B cell (primary cell): ENCODE data around the gene CACNA2D4. TPM values are rescaled to one million over a fixed set of nuclear protein-coding genes. Genes with fewer than 3 reads are reported as not detected.

Experiments used
- ATAC-seq: fragments of 200-7000 bp; cut with Tn5 transposase; one replicate; pipeline ENCODE4 v1.10.0; 2021; ENCODE audit warnings: low read depth, mild to moderate bottlenecking, moderate number of reproducible peaks, moderate library complexity
- CTCF ChIA-PET: fragments of 350-600 bp; sonication (Branson Sonifier 250); formaldehyde crosslinking; loops from one replicate; lab custom pipeline; 2021; ENCODE audit warnings: antibody characterized with exemption, inconsistent platforms; lab: Charles Lee
- POLR2A ChIA-PET: fragments of 350-600 bp; sonication (Branson Sonifier 250); formaldehyde crosslinking; loops from one replicate; lab custom pipeline; 2021; ENCODE audit warnings: antibody characterized with exemption; lab: Charles Lee
- DNase-seq: peaks from one replicate; pipeline ENCODE4 v3.0.0; 2013
- H2AFZ ChIP-seq: 2 replicates; pipeline ENCODE4 v1.6.1; 2012; ENCODE audit warnings: mild to moderate bottlenecking, low read depth, low read length; ENCODE audit not compliant: insufficient read depth, poor library complexity, severe bottlenecking
- H3K27ac ChIP-seq, 2 donors: 1 replicate in 1 of 2; 2 replicates in 1 of 2; pipeline ENCODE4 v1.5.1; 2012 to 2013; ENCODE audit warnings: low read length in 2 of 2, mild to moderate bottlenecking in 2 of 2, moderate library complexity in 1 of 2
- H3K27me3 ChIP-seq, 4 experiments: fragments of 200-600 bp in 1 of 4; sonication (generic) in 1 of 4; replicated peaks in 1 of 4; 1 replicate in 2 of 4; 2 replicates in 2 of 4; pipeline versions ENCODE4 v1.6.1 to v1.7.0; 2013 to 2016; ENCODE audit warnings: low read length in 3 of 4, mild to moderate bottlenecking in 2 of 4, mixed read lengths in 1 of 4, moderate library complexity in 1 of 4; ENCODE audit not compliant: insufficient read depth in 4 of 4, control insufficient read depth in 3 of 4; ENCODE audit errors: control extremely low read depth in 1 of 4
- H3K36me3 ChIP-seq, 2 experiments: replicated peaks in 1 of 2; 1 replicate in 1 of 2; 2 replicates in 1 of 2; pipeline versions ENCODE4 v1.6.1 to v1.7.1; 2013; ENCODE audit warnings: low read length in 1 of 2; ENCODE audit not compliant: insufficient read depth in 2 of 2, control insufficient read depth in 1 of 2; ENCODE audit errors: control extremely low read depth in 1 of 2, extremely low read depth in 1 of 2
- H3K4me1 ChIP-seq, 2 donors: fragments of 200-600 bp in 1 of 2; sonication (generic) in 1 of 2; 1 replicate in 1 of 2; 2 replicates in 1 of 2; pipeline versions ENCODE4 v1.5.1 to v1.6.1; 2013 to 2017; ENCODE audit warnings: low read length in 2 of 2; ENCODE audit not compliant: control insufficient read depth in 2 of 2, insufficient read depth in 2 of 2
- H3K4me2 ChIP-seq: replicated peaks from 2 replicates; pipeline ENCODE3; 2012; ENCODE audit warnings: mild to moderate bottlenecking, low read depth, low read length; ENCODE audit not compliant: poor library complexity, severe bottlenecking
- H3K4me3 ChIP-seq, 5 experiments: fragments of 200-600 bp in 1 of 5; sonication (generic) in 1 of 5; 1 replicate in 3 of 5; 2 replicates in 2 of 5; pipeline versions ENCODE4 v1.5.1 to v1.7.0; 2011 to 2016; ENCODE audit warnings: low read length in 4 of 5, mild to moderate bottlenecking in 4 of 5, low read depth in 2 of 5, control low read depth in 1 of 5, moderate library complexity in 1 of 5; ENCODE audit not compliant: insufficient read depth in 1 of 5; ENCODE audit errors: control extremely low read depth in 1 of 5, extremely low read depth in 1 of 5
- H3K79me2 ChIP-seq: fragments of 200-600 bp; sonication (generic); one replicate; pipeline ENCODE4 v1.6.0; 2016; ENCODE audit warnings: low read length; ENCODE audit not compliant: control insufficient read depth, insufficient read depth
- H3K9ac ChIP-seq: fragments of 200-600 bp; sonication (generic); 2 replicates; pipeline ENCODE4 v1.6.1; 2017; ENCODE audit warnings: mild to moderate bottlenecking, low read length, moderate library complexity
- H3K9me3 ChIP-seq, 3 donors: one replicate each; pipeline versions ENCODE4 v1.6.1 to v1.7.1; 2013; ENCODE audit warnings: low read length in 2 of 3; ENCODE audit not compliant: control insufficient read depth in 2 of 3, insufficient read depth in 1 of 3; ENCODE audit errors: control extremely low read depth in 1 of 3
- H4K20me1 ChIP-seq: 2 replicates; pipeline ENCODE4 v1.6.0; 2012; ENCODE audit warnings: mild to moderate bottlenecking, low read length; ENCODE audit not compliant: insufficient read depth, control insufficient read depth, poor library complexity, severe bottlenecking
- H3K27ac Mint-ChIP-seq: one replicate; pipeline ENCODE4 v1.8.0; 2021; ENCODE audit warnings: mixed read lengths
- H3K27me3 Mint-ChIP-seq: one replicate; pipeline ENCODE4 v1.8.0; 2021; ENCODE audit warnings: mixed read lengths
- H3K4me1 Mint-ChIP-seq: one replicate; pipeline ENCODE4 v1.8.0; 2021; ENCODE audit warnings: mixed read lengths
- H3K4me3 Mint-ChIP-seq: one replicate; pipeline ENCODE4 v1.8.0; 2021; ENCODE audit warnings: mixed read lengths
- H3K9me3 Mint-ChIP-seq: one replicate; pipeline ENCODE4 v1.8.0; 2022; ENCODE audit warnings: mixed read lengths; ENCODE audit not compliant: insufficient read depth
- CTCF ChIP-seq: fragments of 200-600 bp; IDR thresholded peaks from one replicate; pipeline ENCODE4 v1.8.0; 2022; ENCODE audit warnings: antibody characterized with exemption, mild to moderate bottlenecking
- EZH2 ChIP-seq: IDR thresholded peaks from 2 replicates; pipeline ENCODE4 v1.6.1; 2012; ENCODE audit warnings: borderline replicate concordance, low read depth, mild to moderate bottlenecking, moderate library complexity, low read length; ENCODE audit not compliant: insufficient read depth, poor library complexity, severe bottlenecking
- WGBS: methylation state at CpG from one replicate; pipeline ENCODE4 v1.1.5; 2013; ENCODE audit warnings: missing lambda C conversion rate; ENCODE audit not compliant: insufficient coverage; 5-methylcytosine and 5-hydroxymethylcytosine counted together
- intact Hi-C: fragments of 100-400 bp; cut with micrococcal nuclease; formaldehyde crosslinking; loops from one replicate; pipeline ENCODE4 v1.10.0; 2022
- polyA plus RNA-seq: library from polyadenylated mRNA; depleted of rRNA; stranded (reverse); fragments of >200 nt; gene quantifications from 2 replicates; pipeline ENCODE4 v1.2.3, GENCODE V29; 2012
- total RNA-seq, 2 donors: library from RNA; stranded (reverse); fragments of 120-200 nt in 1 of 2; gene quantifications; 1 replicate in 1 of 2; 2 replicates in 1 of 2; pipeline versions ENCODE4 v1.2.3 to v1.2.4, GENCODE V29; 2013 to 2022

CACNA2D4 gene
- total and polyA plus RNA-seq, 2 donors (not counting 1 experiment from before 2014, with no cell fraction given): 6.0 to 7.4 TPM

GRCh38 chr12:1875608-1876007 is 42.8 kb downstream of the CACNA2D4 start:
- H3K4me2 ChIP-seq: no peak overlapping the region
- no peaks in the 10 kb centered on the region for H3K79me2 ChIP-seq
- peaks cover 0 to 9% (median 0%) of the 10 kb centered on the region in 3 donors for H3K9me3 ChIP-seq
- H3K36me3 ChIP-seq: no peaks in the 10 kb centered on the region
- H3K27me3 ChIP-seq: no peaks in the 10 kb centered on the region
- H2AFZ ChIP-seq: no peak overlapping the region
- H4K20me1 ChIP-seq: no peaks in the 10 kb centered on the region
- H3K4me3 ChIP-seq: no peak overlapping the region
- WGBS: 89% methylated on average over 6 of the region's 6 CpGs
- Mint-ChIP-seq H3K4me3 (no peak overlapping the region), H3K27me3 (peaks cover 17% of the 10 kb centered on the region), H3K4me1 (no peaks in the 10 kb centered on the region), H3K27ac (no peak overlapping the region), H3K9me3 (no peaks in the 10 kb centered on the region)
- no peak overlapping the region for H3K9ac ChIP-seq
- no peak overlapping the region for H3K27ac ChIP-seq
- CTCF ChIA-PET: interaction anchor here (0.6 to 0.9 kb wide), 2 partner anchors 9 to 64 kb away, joined by 3 to 6 read pairs; no protein-coding TSS in a partner anchor
- DNase-seq: no peak
- intact Hi-C loops: no loop called here
- POLR2A ChIA-PET: no interaction called here
- ATAC-seq: no peak
- TF ChIP-seq CTCF: no peak
- no peak for TF ChIP-seq EZH2
- H3K4me1 ChIP-seq: no peaks in the 10 kb centered on the region

GRCh38 chr12:1873531-1874510 is 44.6 kb downstream of the CACNA2D4 start:
- Histone ChIP-seq H3K79me2 (no peaks in the 10 kb centered on the region), H4K20me1 (no peaks in the 10 kb centered on the region), H3K9ac (no peak overlapping the region), H3K4me3 (no peak overlapping the region), H3K27me3 (no peaks in the 10 kb centered on the region), H3K27ac (no peak overlapping the region), H3K9me3 (peaks cover 0 to 15% (median 0%) of the 10 kb centered on the region in 3 donors), H2AFZ (no peak overlapping the region), H3K36me3 (no peaks in the 10 kb centered on the region), H3K4me1 (no peaks in the 10 kb centered on the region), H3K4me2 (no peak overlapping the region)
- Mint-ChIP-seq H3K27ac (no peak overlapping the region), H3K9me3 (peaks cover 5% of the 10 kb centered on the region), H3K4me3 (no peak overlapping the region), H3K4me1 (no peaks in the 10 kb centered on the region), H3K27me3 (peaks cover 24% of the 10 kb centered on the region)
- WGBS: 88% methylated on average over 4 of the region's 5 CpGs
- intact Hi-C loops: no loop called here
- TF ChIP-seq EZH2 (no peak), CTCF (no peak)
- ChIA-PET CTCF (interaction anchor here (1.2 kb wide), 1 partner anchor 66 kb away, joined by 3 read pairs; no protein-coding TSS in a partner anchor), POLR2A (no interaction called here)
- no peak for DNase-seq
- no peak for ATAC-seq
